ENCODE measurements around the gene POLD4. TPM values are rescaled to one million over a fixed set of nuclear protein-coding genes. Genes with fewer than 3 reads are reported as not detected.

POLD4 gene
- total and polyA plus RNA-seq, 4 donors, result 18.8 to 246 (median 86.0) TPM

DNA sequence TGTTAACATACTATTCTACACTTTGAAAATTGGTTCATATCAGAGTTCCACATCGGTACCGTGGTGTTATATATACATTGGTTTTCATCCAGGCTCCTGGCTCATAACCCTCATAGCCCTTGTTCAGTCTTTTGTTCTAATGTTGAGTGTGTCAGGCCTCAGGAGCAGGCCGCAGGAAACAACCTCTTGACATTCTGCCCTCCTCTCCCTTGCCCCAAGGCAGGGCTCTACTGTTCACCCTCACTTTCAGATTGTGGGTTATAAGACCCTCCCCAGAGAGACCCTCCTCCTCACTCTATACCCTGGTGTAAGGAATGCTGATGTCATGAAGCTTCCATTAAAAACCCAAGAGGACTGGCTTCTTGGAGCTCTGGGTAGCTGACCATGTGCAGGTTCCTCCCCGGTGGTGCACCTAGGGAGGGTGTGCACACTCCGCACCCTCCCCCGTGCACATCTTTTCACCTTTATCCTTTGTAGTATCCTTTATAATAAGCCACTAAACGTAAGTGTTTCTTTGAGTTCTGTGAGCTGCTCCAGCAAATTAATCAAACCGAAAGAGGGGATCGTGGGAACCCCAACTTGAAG, 37.9 kb downstream of the POLD4 start:
- Histone ChIP-seq H3K9ac (ENCODE audit: low read depth in 1 of 2, low read length in 2 of 2) (no peak overlapping the region), H3K4me1 (ENCODE audit: control insufficient read depth in 4 of 4, insufficient read depth in 4 of 4, low read length in 3 of 4) (peaks cover 1 to 12% (median 5%) of the 10 kb centered on the region in 4 donors)
- no peak for TF ChIP-seq YY1 (IDR thresholded peaks at IDR 0.05)
- TF ChIP-seq, protein P1, sequence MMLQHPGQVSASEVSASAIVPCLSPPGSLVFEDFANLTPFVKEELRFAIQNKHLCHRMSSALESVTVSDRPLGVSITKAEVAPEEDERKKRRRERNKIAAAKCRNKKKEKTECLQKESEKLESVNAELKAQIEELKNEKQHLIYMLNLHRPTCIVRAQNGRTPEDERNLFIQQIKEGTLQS (IDR thresholded peaks at IDR 0.05), result no peak
- TF ChIP-seq SP1 (IDR thresholded peaks at IDR 0.05), result no peak
- TF ChIP-seq, protein P2, sequence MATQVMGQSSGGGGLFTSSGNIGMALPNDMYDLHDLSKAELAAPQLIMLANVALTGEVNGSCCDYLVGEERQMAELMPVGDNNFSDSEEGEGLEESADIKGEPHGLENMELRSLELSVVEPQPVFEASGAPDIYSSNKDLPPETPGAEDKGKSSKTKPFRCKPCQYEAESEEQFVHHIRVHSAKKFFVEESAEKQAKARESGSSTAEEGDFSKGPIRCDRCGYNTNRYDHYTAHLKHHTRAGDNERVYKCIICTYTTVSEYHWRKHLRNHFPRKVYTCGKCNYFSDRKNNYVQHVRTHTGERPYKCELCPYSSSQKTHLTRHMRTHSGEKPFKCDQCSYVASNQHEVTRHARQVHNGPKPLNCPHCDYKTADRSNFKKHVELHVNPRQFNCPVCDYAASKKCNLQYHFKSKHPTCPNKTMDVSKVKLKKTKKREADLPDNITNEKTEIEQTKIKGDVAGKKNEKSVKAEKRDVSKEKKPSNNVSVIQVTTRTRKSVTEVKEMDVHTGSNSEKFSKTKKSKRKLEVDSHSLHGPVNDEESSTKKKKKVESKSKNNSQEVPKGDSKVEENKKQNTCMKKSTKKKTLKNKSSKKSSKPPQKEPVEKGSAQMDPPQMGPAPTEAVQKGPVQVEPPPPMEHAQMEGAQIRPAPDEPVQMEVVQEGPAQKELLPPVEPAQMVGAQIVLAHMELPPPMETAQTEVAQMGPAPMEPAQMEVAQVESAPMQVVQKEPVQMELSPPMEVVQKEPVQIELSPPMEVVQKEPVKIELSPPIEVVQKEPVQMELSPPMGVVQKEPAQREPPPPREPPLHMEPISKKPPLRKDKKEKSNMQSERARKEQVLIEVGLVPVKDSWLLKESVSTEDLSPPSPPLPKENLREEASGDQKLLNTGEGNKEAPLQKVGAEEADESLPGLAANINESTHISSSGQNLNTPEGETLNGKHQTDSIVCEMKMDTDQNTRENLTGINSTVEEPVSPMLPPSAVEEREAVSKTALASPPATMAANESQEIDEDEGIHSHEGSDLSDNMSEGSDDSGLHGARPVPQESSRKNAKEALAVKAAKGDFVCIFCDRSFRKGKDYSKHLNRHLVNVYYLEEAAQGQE (IDR thresholded peaks at IDR 0.05), result no peak
- no peak for TF ChIP-seq GABPA (IDR thresholded peaks at IDR 0.05 in 1 of 2, conservative IDR thresholded peaks at IDR 0.05 in 1 of 2)
- TF ChIP-seq HNF4G (IDR thresholded peaks at IDR 0.05), result no peak
- no peak for TF ChIP-seq RXRA (IDR thresholded peaks at IDR 0.05)
- TF ChIP-seq, protein P3, sequence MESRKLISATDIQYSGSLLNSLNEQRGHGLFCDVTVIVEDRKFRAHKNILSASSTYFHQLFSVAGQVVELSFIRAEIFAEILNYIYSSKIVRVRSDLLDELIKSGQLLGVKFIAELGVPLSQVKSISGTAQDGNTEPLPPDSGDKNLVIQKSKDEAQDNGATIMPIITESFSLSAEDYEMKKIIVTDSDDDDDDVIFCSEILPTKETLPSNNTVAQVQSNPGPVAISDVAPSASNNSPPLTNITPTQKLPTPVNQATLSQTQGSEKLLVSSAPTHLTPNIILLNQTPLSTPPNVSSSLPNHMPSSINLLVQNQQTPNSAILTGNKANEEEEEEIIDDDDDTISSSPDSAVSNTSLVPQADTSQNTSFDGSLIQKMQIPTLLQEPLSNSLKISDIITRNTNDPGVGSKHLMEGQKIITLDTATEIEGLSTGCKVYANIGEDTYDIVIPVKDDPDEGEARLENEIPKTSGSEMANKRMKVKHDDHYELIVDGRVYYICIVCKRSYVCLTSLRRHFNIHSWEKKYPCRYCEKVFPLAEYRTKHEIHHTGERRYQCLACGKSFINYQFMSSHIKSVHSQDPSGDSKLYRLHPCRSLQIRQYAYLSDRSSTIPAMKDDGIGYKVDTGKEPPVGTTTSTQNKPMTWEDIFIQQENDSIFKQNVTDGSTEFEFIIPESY (IDR thresholded peaks at IDR 0.05), result no peak
- no peak for TF ChIP-seq FOXA2 (IDR thresholded peaks at IDR 0.05)
- TF ChIP-seq JUND (IDR thresholded peaks at IDR 0.05), result no peak
- TF ChIP-seq FOXA1 (IDR thresholded peaks at IDR 0.05), result no peak
- TF ChIP-seq TAF1 (conservative IDR thresholded peaks at IDR 0.05), result no peak
- TF ChIP-seq, protein P4, sequence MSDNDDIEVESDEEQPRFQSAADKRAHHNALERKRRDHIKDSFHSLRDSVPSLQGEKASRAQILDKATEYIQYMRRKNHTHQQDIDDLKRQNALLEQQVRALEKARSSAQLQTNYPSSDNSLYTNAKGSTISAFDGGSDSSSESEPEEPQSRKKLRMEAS (IDR thresholded peaks at IDR 0.05), result no peak
- TF ChIP-seq HNF4A (conservative IDR thresholded peaks at IDR 0.05), result no peak
- TF ChIP-seq, protein P5, sequence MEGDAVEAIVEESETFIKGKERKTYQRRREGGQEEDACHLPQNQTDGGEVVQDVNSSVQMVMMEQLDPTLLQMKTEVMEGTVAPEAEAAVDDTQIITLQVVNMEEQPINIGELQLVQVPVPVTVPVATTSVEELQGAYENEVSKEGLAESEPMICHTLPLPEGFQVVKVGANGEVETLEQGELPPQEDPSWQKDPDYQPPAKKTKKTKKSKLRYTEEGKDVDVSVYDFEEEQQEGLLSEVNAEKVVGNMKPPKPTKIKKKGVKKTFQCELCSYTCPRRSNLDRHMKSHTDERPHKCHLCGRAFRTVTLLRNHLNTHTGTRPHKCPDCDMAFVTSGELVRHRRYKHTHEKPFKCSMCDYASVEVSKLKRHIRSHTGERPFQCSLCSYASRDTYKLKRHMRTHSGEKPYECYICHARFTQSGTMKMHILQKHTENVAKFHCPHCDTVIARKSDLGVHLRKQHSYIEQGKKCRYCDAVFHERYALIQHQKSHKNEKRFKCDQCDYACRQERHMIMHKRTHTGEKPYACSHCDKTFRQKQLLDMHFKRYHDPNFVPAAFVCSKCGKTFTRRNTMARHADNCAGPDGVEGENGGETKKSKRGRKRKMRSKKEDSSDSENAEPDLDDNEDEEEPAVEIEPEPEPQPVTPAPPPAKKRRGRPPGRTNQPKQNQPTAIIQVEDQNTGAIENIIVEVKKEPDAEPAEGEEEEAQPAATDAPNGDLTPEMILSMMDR (IDR thresholded peaks at IDR 0.05; ENCODE audit: low read depth, low read length, missing input control), result no peak
- TF ChIP-seq EGR1 (IDR thresholded peaks at IDR 0.05; ENCODE audit: low read depth in 2 of 2), result no peak
- no peak for TF ChIP-seq NR2F2 (IDR thresholded peaks at IDR 0.05)
- TF ChIP-seq RAD21 (IDR thresholded peaks at IDR 0.05), result no peak

More for the DNA sequence above, 37.9 kb downstream of the POLD4 start:
- H3K9me3 ChIP-seq (ENCODE audit: control insufficient read depth in 4 of 4, low read length in 3 of 4), result no peaks in the 10 kb centered on the region
- H3K27ac ChIP-seq (ENCODE audit: low read depth in 1 of 2, low read length in 2 of 2), result no peak overlapping the region
- no peak overlapping the region for H3K4me3 ChIP-seq (ENCODE audit: low read depth in 1 of 3, low read length in 3 of 3)
- WGBS, result 90% methylated on average over 9 of the region's 9 CpGs
- no peak for DNase-seq (ENCODE audit: low spot score)
- H3K27me3 ChIP-seq (ENCODE audit: control insufficient read depth in 4 of 4, insufficient read depth in 4 of 4, low read length in 3 of 4), result no peaks in the 10 kb centered on the region
- peaks cover 0 to 2% (median under 1%) of the 10 kb centered on the region in 4 donors for H3K36me3 ChIP-seq (ENCODE audit: control insufficient read depth in 4 of 4, insufficient read depth in 3 of 4, low read depth in 1 of 4, low read length in 3 of 4)
